Measurements from ENCODE around the gene CDKAL1.
A peak's percentile ranks its signal among the peaks of the same experiment; 100 is the strongest.

Gene CDKAL1

GRCh38 chr6:20939161-20939775, 405.0 kb downstream of the CDKAL1 start:
- TF ChIP-seq PATZ1 (CRISPR knock-in tag; IDR thresholded peaks at IDR 0.05; ENCODE audit: borderline replicate concordance) (no peak), ISL1 (CRISPR knock-in tag; IDR thresholded peaks at IDR 0.05) (peak; percentile 80), TCF4 (CRISPR knock-in tag; IDR thresholded peaks at IDR 0.05; ENCODE audit: borderline replicate concordance) (no peak), RARB (CRISPR knock-in tag; IDR thresholded peaks at IDR 0.05) (no peak), ZFP3 (CRISPR knock-in tag; IDR thresholded peaks at IDR 0.05) (no peak)
- ATAC-seq, result no peak

GRCh38 chr6:20943040-20943627, 408.9 kb downstream of the CDKAL1 start:
- TF ChIP-seq CREB5 (CRISPR knock-in tag; IDR thresholded peaks at IDR 0.05; ENCODE audit: low read depth) (no peak), TCF4 (CRISPR knock-in tag; IDR thresholded peaks at IDR 0.05; ENCODE audit: borderline replicate concordance) (no peak), TOX (CRISPR knock-in tag; IDR thresholded peaks at IDR 0.05; ENCODE audit: borderline replicate concordance) (no peak), ARNTL (CRISPR knock-in tag; IDR thresholded peaks at IDR 0.05; ENCODE audit: borderline replicate concordance, low read depth) (no peak)
- no peak for ATAC-seq

- no peak for TF ChIP-seq GLIS3 (CRISPR knock-in tag; IDR thresholded peaks at IDR 0.05)
- no peak for TF ChIP-seq ZNF565 (CRISPR knock-in tag; conservative IDR thresholded peaks at IDR 0.05; ENCODE audit: low read depth)
- TF ChIP-seq ARNTL (CRISPR knock-in tag; IDR thresholded peaks at IDR 0.05; ENCODE audit: borderline replicate concordance, low read depth), result no peak
- TF ChIP-seq TSHZ2 (CRISPR knock-in tag; IDR thresholded peaks at IDR 0.05), result no peak
- ATAC-seq, result no peak
Observed at GRCh38 chr6:20943922-20944321, 409.7 kb downstream of the CDKAL1 start.

- no peak for TF ChIP-seq ZNF565 (CRISPR knock-in tag; conservative IDR thresholded peaks at IDR 0.05; ENCODE audit: low read depth)
- TF ChIP-seq GLIS3 (CRISPR knock-in tag; IDR thresholded peaks at IDR 0.05), result no peak
- TF ChIP-seq TSHZ2 (CRISPR knock-in tag; IDR thresholded peaks at IDR 0.05), result no peak
- no peak for TF ChIP-seq ZNF70 (CRISPR knock-in tag; IDR thresholded peaks at IDR 0.05)
- TF ChIP-seq RARB (CRISPR knock-in tag; IDR thresholded peaks at IDR 0.05), result no peak
- TF ChIP-seq ISL1 (CRISPR knock-in tag; IDR thresholded peaks at IDR 0.05), result no peak
- TF ChIP-seq ESRRG (CRISPR knock-in tag; IDR thresholded peaks at IDR 0.05), result no peak
- TF ChIP-seq SNAI2 (CRISPR knock-in tag; IDR thresholded peaks at IDR 0.05), result no peak
- TF ChIP-seq POU6F1 (CRISPR knock-in tag; IDR thresholded peaks at IDR 0.05; ENCODE audit: borderline replicate concordance, low read depth), result no peak
- TF ChIP-seq ZFP3 (CRISPR knock-in tag; IDR thresholded peaks at IDR 0.05), result no peak
- TF ChIP-seq ZC3H10 (CRISPR knock-in tag; IDR thresholded peaks at IDR 0.05), result no peak
- no peak for TF ChIP-seq ZNF8 (CRISPR knock-in tag; IDR thresholded peaks at IDR 0.05)
- TF ChIP-seq BACH2 (CRISPR knock-in tag; IDR thresholded peaks at IDR 0.05; ENCODE audit: borderline replicate concordance), result no peak
- TF ChIP-seq TOX (CRISPR knock-in tag; IDR thresholded peaks at IDR 0.05; ENCODE audit: borderline replicate concordance), result no peak
- no peak for TF ChIP-seq CSRNP3 (CRISPR knock-in tag; IDR thresholded peaks at IDR 0.05)
- peak; percentile 20; the same call in 1 of the 3 replicates for ATAC-seq
Observed at GRCh38 chr6:20946022-20946421, 411.8 kb downstream of the CDKAL1 start.

Measured in SK-N-SH treated with all-trans-retinoic acid at 6 μM for 48 hours (cell line).